GM21576 (cell line): ENCODE results near the gene TIGD1.
A peak's percentile ranks its signal among the peaks of the same experiment; 100 is the strongest.

Experiments
- ATAC-seq: cut with Tn5 transposase; IDR thresholded peaks from one replicate; pipeline ENCODE4 v1.9.1; 2021; ENCODE audit warnings: mild to moderate bottlenecking, moderate library complexity; ENCODE audit not compliant: unreplicated experiment

The TIGD1 gene

DNA sequence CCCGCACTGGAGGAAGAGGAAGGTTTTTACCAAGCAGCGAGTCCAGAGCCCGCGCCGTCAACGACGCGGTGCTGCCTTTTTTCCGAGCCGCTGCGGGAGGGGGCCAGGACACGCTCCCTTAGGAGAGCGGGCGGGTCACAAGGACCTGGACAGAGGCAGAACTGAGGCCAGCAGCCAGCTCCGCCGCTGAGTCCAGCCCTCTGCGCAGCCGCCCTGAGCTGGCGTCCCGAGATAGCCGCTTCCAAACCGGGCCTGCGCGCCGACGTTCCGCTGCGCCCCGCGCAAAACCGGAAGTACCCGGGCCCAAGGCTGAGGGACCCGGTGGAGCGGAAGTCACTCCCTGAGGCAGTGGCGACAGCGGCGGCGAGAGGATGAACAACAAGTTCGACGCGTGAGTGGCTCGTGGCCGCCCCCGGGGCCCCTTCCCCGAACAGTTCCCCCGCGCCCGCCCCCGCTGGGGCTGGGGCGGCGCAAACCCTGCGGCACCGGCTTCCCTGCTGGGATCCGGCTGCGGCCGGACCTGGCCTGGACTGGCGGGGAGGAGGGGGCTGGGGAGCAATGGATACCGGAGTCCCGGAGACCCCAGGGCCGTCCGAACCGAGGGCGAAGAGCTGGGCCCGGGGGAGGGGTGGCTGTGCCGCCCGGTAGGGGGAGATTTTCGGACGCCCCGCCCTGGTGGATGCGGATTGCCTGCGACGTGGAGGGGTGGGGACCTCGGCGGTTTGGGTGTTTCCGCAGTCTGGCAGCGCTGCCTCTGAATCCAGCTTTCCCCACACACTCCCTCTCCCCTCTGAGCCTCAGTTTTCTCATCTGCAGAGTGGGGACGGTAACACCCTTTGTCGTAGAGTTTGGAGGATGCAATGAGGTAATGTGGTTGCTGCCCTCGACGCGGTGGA lies at the start of gene TIGD1, which contains the start of gene EIF4E2:
Gene TIGD1, minus strand, starts transcription at position 204 of the 896 bp plus-strand sequence. CDS start 675 bp downstream, outside the sequence.
Gene EIF4E2, plus strand, starts transcription at position 336 of the 896 bp plus-strand sequence. Its CDS starts 36 bp downstream, at position 372.
- ATAC-seq, result peak; percentile 94

DNA sequence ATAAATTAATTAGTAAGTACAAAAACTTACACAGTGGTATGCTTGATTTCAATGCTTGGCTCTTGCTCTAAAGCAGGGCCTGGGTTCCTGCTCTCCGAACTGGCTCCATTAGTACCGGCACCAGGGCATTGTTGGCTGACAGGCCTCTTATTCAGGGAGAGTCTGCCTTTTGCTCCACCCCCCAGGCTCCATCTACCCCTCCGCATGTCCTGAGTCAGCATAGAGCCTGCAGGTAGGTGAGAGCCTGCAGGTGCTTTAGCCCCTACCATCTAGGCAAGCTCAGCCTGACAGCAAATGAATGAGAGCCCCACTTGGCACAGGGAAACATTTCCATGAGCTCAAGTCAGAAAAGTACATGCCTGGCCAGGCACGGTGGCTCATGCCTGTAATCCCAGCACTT lies 47.9 kb upstream of the TIGD1 start:
- ATAC-seq, result no peak

GRCh38 chr2:232597362-232598079 lies 47.2 kb upstream of the TIGD1 start:
- ATAC-seq, result no peak

DNA sequence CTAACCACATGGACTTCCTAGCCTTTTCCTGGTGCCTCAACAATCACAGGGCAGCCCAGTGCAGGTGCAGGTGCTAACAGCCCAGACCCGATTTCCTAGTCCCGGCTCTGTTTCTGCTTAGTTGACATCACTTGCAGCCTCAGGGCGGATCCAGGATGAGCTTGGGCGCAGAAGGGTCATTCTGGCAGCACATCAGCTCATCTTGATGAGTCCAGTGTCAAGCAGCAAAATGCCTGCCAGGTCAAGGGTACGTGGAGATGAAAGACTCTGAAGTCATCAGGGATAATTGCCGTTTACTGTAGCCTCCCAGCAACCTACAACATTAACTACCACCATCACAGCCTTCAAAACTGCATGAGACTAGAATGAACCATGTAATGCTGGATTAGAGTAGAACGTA lies 43.6 kb upstream of the TIGD1 start:
- no peak for ATAC-seq

DNA sequence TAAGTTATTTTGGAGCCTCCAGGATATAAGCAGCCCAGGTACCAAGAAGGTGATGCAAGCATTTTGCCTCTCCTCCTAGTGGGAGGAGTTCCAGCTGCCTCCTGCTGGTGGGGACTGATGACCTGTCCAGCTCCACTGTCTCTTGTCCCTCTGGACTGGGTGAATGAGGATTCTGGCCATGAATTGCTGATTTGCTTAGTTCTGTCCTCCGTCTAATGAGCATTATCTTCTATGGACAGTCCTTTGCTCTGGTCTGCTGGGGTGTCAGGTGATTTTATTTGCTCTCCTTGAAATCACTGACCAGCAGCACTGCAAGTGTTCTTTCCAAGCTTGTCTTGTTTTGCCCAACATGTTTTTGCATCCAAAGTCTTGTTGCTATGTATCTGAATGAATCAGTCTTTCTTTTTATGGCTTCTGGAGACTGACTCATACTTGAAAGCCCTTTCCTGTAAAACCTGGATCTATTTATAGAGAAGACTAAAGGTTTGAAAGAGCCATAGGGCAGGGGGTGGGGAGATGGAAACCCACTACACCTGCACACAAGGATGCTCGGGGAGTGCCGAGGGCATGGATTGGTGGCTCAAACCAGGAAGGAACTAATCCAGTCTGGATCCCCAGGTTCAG lies 42.5 kb upstream of the TIGD1 start:
- ATAC-seq, result no peak

DNA sequence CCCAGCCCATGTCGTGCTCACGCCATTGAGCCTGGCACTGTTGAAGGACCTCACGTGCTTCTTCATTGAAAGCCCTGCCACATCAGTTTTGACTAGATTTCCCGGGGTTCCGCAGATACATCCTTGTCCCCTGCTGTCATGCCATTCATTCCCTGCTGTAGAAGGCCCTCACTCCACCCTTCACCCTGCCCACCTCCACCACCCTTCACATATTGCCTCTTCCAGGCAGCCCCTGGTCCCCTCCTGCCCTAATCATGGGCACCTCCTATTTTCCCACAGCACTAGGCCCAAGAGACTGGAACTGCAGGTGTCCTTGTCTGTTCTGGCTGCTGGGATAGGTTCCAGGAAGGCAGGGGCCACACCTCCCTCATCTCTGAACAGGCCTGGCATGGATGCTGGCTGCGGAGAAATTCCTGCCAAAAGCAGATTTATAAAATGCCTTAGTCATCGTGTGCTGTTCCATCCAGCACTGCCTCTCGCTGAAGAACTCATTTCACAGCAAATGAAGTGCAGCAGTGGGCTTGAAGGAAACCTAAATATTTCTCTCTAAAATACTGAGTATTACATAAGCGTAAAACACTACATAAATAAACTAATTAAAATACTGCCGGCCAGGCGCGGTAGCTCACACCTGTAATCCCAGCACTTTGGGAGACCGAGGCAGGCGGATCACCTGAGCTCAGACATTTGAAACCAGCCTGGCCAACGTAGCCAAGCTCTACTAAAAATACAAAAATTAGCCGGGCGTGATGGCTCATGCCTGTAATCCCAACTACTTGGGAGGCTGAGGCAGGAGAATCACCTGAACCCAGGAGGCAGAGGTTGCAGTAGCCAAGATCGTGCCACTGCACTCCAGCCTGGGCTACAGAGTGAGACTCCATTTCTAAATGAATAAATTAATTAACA lies 38.6 kb upstream of the TIGD1 start:
- ATAC-seq, result no peak

- ATAC-seq, result no peak
These were observed 37.7 kb upstream of the TIGD1 start for GRCh38 chr2:232588031-232588430.

GRCh38 chr2:232587512-232587911 lies 37.2 kb upstream of the TIGD1 start:
- ATAC-seq, result no peak

GRCh38 chr2:232586943-232587505 lies 36.7 kb upstream of the TIGD1 start:
- no peak for ATAC-seq

DNA sequence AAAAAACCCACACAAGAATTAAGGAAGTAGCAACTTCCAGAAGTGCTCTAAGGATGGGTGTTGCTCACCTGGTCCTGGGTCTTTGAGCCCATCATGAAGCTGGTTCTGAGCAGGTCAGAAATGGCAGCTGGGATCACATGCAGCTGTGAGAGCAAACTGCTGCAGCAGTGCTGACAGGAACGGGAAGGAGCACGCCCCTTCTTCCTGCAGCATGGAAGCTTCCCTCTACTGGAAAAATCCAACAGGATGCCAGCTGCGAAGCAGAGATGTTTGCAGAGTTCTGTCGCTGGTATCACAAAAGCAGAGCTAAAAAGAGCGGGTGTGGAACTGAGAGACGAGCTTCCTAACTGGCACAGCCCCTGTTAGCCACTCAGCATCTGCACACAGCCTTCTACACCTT lies 33.9 kb upstream of the TIGD1 start:
- ATAC-seq, result no peak

- ATAC-seq, result no peak
These were observed 31.4 kb upstream of the TIGD1 start for GRCh38 chr2:232581725-232582124.

DNA sequence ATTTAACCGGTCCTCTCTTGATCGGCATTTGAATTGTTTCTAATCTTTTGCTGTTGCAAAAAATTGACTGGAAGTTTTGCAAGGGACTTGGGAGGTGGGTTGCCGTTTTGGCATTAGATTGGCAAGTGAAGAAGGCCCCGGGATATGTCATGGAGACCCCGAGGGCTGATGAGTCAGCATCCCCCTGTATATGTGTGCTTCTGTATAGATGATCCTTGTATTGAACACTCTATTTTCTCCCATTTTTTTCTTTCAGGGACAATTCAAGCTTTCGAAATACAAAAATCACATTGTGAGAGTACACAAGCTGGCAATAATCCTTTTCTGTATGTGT lies 30.3 kb upstream of the TIGD1 start:
- no peak for ATAC-seq

GRCh38 chr2:232578626-232579025 lies 28.3 kb upstream of the TIGD1 start:
- no peak for ATAC-seq

DNA sequence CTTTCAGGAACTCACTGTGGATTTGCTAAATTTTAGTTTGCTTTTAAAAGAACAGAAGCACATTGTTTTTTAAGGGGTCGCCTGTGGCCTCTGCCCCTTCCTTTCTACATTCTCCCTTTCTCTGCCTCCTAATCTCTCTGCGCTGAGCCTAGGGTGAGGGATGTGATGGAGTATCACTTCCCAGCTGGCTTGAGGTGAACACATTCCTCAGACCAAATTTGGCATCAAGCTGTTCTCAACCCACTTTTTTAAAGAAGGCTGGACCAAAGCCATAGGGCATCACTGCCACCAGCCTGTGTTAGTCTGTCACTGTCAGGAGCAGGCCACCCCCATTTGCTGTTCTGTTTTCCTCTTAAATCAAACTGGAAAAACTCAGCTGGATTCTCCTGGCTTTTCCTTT lies 27.5 kb upstream of the TIGD1 start:
- no peak for ATAC-seq

DNA sequence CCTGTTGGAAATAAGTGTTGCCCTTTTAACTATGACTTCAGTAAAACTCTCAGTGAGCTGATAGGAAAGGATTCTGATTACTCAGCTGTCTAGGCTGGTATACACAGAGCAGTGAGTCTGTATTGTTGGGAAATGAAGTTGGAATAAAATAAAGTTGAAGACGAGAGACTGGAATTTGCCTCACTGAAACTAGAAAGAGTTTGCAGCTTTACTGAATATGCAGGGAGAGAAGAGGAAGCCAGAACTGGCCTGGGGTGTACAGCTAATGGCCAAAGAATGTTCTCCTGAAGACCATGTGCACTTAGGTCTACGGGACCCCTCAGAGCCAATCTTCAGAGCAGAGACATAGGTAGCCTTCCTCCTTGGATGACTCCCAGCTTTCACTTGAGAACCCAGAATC lies 26.6 kb upstream of the TIGD1 start:
- ATAC-seq, result no peak

- ATAC-seq, result no peak
These were observed 25.0 kb upstream of the TIGD1 start for GRCh38 chr2:232575404-232575746.

GRCh38 chr2:232574674-232575403 lies 24.5 kb upstream of the TIGD1 start:
- no peak for ATAC-seq

DNA sequence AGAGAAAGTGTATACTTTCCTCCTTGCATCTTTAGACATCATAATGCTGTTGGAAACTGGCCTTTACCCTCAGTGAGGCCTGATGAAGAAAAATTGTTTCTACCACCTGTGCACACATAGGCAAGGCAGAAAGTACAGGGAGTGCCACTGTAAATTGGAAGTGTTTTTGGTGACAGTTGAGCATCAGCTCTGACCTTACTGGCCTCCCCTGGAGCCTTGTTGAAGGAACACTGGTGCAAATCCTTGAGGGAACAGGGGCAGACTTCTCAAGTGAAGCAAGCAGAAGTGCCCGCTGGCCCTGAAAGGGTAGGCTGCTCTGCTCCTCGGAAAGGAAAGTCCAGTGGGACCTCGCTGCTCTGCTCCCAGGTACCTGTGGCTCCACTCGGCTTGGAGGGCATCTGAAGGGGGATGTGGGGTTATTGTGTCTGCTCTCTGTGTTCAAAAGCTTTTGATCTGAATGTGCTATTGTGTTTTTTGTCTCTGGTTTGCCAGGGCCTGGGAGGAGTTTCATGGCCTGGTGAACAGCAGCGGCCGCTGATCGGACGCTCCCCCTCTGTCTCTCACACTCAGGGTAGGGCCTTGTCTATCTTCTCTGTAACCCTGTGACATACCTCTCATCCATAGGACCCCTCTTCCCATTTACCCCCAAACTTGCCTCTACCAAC lies 23.5 kb upstream of the TIGD1 start:
- ATAC-seq, result no peak

- no peak for ATAC-seq
These were observed 22.7 kb upstream of the TIGD1 start for GRCh38 chr2:232573042-232573441.
